CD4-positive, alpha-beta T cell treated with Interleukin-4 for 1 hour (primary cell): Measurements from ENCODE around the gene RRAGD.

Experiments
- DNase-seq, 2 donors: peaks; one replicate each; pipeline ENCODE4 v3.0.0-alpha.2; 2020 to 2022

The RRAGD gene, protein sequence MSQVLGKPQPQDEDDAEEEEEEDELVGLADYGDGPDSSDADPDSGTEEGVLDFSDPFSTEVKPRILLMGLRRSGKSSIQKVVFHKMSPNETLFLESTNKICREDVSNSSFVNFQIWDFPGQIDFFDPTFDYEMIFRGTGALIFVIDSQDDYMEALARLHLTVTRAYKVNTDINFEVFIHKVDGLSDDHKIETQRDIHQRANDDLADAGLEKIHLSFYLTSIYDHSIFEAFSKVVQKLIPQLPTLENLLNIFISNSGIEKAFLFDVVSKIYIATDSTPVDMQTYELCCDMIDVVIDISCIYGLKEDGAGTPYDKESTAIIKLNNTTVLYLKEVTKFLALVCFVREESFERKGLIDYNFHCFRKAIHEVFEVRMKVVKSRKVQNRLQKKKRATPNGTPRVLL

DNA sequence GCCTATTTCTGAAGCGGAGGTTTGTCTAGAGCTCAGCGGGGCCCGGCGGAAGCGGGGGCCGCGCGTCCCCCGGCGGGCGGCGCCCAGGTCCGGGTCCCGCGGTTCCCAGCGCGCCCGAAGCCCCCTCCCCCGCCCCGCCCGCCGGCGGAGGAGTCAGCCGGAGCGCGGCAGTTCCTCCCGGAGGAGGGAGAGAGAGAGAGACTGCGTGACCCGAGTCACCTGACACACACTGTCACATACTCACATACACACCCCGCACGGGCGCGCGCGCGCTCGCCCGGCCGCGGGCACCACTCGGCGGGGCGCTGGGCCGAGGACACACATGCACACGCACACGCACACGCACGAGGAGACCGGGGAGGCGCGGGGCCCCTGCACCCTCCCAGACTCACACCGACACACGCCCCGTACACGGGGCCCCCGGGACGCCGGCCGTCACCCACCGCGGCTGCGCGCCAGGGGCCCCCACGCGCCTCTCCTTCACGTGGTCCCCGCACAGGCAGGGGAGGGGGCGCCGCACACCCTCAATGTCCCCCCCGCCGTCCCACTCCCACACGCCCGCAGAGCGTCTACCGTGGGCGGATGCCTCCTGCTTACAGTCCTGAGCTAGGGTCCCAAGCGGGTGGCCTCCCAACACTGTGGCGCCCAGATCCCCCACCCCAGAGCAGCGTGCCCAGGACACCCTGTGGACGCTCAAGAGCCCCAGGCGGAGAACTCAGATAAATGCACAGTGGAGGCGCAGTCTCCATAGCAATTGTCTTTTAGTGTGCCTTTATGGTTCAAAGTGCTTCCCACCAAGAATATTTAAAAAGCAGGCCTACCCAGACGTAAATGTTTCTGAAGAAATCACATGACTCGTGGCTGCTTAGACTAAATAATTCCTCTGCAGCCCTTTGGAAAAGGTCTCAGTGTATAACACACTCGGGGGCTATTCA is at the start of gene RRAGD:
TSS of gene RRAGD (minus strand) at position 203 of the 935 bp plus-strand sequence. CDS start 280 bp downstream, outside the sequence.
- peak; percentile 69 to 76 for DNase-seq

DNA sequence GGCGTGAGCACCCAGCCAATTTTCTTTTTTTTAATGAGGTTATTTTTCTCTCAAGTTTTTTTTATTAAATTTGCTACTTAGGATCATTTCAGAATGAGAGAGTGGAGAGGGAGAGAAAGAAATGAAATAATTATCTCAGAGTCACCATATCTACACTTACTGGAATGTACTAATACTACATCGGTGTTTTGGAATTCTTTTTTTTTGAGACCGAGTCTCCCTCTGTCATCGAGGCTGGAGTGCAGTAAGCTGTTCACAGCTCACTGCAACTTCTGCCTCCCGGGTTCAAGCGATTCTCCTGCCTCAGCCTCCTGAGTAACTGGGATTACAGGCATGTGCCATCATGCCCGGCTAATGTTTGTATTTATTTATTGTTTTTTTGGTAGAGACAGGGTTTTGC is 48.6 kb upstream of the RRAGD start:
- DNase-seq: no peak

DNA sequence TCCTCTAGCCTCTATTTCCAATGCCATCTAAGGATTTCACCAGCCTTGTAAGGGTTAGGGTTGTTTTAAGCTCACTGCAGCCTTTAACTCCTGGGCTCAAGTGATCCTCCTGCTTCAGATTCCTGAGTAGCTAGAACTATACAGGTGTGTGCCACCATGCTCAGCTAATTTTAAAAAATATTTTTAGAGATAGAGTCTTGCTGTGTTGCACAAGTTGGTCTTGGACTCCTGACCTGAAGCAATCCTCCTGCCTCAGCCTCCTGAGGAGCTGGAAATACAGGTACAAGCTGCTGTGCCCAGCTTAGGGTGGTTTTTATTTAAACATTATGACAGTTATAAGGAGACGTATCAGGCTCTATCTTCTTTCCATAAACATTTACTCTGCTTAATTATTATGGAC is 47.4 kb upstream of the RRAGD start:
- no peak for DNase-seq

DNA sequence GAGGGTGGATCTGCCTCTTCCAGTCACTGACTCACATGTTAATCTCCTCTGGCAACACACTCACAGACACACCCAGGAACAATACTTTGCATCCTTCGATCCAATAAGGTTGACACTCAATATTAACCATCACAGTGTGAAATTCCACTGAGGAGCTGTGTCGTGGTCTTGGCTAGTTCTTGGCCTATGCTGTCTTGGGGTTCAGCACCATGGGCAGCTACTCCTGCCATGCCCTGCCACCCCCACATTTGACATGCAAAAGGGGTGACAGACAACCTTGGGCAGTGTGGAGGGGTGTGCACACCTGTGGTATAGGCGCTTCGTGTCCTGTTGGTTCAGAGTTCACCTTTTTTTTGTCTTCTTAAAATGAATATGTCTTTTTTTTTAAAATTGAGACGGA is 46.6 kb upstream of the RRAGD start:
- DNase-seq: no peak

DNA sequence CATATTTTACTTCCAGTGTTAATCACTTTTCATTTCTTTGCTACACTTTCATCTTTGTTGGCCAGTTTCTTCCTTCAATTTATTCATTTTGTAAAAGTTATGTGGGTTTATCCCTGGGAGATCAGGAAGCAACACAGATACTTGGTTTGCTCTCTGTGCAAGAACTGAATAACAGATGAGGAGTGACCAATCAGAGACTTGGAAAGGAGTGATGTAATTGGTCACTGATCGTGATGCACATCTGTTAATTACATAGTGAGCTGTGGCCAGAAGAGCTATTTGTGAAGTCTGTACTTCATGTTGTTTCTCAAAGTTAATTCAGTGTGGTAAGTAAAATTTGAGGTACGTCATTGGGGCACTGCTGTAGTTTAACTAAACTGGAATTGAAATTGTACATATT is 42.2 kb upstream of the RRAGD start:
- DNase-seq: no peak

DNA sequence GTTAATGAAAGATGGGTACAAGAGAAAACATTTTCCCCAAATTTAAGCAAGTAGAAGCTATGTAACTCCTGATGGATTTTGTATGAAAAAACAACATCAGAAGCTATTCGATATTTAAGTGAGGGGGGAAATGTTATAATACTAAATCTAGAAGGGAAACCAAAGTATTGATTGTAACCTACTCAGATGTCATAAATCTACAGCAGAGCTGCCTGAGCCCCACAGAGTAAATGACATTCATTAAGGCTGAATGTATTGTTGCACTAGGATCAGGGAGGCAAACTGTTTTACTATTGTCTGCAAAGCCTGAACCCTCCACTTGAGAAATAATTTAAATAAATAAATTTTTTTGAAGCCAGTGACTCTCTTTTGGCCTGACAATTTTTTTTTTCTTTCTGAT is 40.2 kb upstream of the RRAGD start:
- no peak for DNase-seq

DNA sequence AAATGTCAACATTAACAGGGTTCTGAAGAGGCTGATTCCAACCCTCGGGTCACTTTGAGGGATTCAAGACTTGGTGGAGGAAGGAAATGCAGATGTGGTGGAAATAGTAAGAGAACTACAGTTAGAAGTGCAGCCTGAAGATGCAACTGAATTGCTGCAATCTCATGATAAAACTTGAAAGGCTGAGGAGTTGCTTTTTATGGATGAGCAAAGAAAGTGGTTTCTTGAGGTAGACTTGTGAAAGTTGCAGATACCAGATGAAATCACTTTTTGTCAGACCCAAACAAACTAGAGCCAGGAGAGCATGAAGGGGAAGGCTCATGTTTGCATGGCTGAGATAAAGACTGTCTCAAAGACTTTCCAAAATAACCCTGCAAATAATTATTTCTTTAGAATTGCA is 37.1 kb upstream of the RRAGD start:
- no peak for DNase-seq

DNA sequence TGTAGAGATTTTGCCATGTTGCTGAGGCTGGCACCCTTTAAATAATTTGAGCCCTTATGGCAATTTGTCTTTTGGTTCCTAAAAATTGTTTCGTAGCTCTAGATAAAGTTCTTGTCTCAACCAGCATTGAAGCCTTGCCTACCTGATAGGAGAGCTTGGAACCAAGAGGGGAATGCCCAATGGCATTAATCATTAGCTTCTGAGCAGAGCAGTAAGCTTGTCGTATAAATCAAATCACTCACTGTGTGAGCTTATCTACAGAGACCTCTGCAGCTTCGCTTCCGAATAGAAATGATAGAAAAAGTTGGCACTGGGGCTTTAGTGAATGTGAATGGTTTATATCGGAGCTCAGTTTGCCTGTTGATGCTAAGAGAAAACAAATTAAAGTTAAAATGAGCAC is 31.6 kb upstream of the RRAGD start:
- DNase-seq: no peak

DNA sequence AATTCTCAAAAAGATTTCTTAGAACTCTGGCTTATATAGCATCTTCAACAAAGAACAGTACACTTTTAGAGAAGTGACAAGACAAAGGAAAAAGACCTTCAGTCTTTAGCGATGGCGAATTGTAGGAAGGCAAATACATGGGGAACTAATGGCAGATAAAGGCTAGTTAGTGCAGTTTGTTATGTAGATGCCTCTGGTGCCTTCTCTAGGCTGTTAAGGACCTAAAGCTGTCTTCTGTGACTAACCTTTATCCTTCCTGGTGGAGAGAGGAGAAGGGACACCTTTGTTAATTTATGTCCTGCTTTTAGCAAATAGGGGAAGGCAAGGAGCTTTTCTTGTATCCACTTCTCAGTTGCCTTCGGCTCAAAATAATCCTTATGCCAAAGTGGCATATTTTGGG is 28.1 kb upstream of the RRAGD start:
- no peak for DNase-seq

DNA sequence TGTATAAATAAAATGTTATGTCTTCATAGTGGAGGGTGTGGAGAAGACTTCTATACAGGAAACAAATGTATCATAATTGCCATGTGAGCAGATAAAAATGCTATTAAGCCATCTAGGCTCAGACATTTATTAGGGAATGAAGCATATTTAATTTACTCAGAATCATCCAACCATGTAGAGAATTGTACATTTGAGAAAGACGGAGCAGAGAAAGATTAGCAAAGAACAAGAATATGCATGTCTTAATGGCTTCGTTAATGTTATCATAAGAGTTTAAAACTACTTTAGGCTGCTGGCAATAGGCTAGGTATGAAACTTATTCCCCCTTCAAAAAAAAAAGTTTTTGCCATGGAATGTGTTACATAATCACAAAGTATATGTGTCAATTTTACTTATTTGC is 26.9 kb upstream of the RRAGD start:
- DNase-seq: no peak

DNA sequence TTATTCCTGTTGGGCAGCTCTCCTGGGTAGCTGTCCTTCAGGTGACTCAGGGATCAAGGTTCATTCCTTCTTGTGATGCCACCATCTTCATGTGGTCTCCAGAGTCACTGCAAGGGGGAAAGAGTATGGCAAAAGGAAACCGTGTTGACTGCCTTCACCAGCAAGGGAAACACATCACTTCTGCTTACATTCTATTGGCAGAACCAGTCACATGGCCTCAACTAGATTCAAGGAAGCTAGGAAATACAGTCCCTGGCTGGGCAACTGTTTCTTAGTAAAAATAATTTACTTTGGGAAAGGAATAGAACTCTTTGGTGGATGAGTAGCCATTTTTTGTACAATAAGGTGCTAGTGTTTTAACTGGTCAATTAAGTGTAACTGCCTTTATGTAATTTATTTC is 26.2 kb upstream of the RRAGD start:
- DNase-seq: no peak

DNA sequence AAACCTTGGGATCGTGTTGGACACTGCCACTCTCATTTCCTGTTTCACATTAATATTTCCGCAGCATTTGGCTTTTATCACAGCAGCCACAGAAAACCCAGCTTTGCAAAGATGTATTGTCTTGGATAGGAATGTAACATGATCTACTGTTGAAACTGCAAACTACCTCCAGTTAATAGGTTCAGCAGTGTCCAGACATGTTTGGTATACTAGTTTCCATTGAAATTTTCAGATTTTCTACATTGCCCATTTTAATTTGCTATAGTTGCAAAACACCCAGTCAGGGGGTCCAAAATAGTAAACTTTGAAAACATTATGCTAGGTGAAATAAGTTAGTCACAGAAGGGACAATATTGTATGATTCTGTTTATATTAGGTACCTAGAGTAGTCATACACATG is 24.2 kb upstream of the RRAGD start:
- no peak for DNase-seq

DNA sequence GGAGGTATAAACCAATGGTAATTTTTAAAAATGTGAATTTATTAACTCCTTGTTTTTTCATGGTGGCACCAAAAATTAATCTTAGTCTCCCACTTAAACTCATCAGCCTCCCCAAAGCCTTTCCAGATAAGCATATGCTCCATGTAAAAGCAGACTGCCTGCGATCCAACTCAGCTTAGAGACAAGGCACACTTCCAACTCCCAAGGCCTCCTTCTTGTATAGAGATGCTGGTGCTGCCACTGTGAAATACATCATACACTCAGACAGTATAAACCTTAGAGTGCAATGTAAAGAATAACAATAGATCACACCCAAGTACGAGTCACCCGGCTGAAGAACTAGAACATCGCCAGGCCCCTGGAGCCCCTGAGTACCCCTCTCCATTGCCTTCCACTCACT is 22.9 kb upstream of the RRAGD start:
- no peak for DNase-seq

DNA sequence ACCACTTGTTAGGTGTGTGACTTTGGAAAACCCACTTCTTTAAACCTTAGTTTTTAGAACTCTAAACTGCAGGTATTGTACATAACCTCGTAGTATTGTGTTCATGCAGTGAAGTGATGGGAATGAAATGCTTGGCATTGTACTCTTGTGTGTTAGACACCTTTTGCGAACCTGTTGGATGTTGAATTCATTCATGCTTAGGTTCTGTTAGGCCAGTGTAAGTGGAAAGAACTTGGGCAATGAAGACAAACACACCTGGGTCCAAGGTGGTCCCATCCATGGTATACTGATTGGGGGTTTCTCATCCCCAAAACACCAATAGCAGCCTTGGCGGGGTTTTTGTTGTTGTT is 22.1 kb upstream of the RRAGD start:
- DNase-seq: no peak

DNA sequence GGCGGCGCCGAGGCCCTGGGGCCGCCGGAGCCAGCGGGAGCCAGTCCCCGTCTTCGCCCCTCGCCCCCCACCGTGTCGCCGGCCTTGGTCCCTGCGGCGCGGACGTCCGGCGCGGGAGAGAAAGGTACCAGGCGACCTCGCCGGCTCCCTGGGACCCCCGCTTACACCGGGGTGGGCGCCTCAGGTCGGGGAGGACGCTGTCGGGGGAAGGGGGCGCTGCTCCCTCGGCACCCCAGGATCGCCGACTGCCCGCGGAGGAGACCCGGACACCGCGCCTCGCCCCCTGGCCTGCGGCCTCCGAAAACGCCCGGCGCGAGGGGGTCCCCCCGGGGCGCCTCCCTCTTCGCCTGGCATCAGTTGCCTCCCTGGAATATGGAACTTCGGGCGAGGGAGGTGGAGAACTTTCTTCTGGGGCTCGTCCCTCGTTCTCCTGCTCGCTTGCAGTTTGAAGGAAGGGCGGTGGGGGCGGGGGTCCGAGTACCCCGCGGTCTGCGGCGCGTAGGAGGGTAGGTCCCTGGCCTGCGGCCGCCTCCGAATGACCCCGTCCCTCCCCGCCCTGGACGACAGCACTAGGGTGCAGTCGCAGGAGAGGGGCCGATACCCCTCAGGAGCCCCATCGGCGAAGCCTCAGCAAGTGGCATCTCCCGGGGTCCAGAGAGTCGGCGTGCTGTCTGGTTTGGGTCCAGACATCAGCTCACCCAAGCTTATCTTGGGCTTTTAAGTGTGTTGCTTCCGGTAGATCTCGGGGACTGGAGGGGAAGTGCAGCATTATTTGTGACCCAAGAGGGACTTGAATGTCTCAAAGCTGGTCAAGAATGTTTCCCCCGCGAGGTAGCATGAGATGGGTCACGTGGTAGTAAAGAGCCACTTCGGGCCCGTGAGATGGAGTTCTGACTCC is 21.4 kb upstream of the RRAGD start:
- peak; percentile 38 to 40 for DNase-seq

DNA sequence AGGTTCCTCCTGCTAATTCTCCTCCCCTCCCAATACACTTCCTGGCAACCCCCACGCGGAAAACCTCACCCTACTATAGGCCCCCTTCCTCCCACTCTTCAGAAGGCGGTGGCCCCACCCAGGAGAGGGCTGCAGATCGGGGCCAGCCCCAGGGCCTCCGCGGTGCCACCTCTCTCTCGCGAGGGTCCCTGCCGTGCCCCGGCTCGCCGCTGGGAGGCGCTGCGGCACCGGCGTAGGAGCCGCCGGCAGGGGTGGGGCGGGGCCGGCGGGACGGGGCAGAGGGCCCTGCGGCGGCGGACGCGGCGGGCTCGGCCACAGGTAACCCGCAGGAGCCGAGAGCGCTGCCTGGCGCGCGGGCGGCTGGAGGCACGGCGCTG is 20.8 kb upstream of the RRAGD start, which contains the start of gene ANKRD6:
TSS of gene ANKRD6 (plus strand) at position 278 of the 377 bp plus-strand sequence. CDS start 133,825 bp downstream, outside the sequence.
- DNase-seq: peak; percentile 75 to 83

DNA sequence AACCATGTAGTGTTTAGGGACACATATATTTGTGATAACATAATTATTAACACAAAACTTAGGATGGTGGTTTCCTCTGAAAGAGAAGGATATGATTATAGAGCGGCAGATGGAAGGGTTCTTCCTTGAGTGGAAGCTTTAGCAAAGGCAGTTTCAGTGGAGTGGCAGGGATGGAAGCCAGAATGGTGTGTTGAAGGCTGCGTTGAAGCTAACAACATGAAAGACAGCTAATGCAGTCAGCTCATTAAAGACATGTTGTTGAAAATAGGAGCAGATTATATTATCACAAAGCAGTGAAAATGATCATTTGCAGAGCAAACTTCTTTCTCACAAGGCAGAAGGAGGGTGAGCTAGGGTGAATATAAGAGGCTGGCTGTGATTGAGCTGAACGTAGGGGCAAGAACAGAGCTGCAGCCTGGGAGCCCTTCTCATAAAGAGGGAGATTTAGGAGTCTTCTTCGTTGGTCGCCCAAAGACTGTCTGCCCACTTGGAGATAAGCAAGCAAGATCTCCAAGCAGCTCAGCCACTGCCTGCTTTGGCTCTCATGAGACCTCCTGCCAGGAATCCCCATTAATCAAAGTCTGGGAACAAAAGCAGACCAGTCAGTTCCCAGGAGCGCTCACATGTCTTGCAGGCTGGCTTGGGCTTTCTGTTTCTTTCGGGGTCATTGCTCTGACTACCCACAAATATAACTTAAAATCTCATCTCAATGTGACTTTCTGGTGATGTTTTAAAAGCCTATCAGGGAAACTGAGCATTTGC is 18.3 kb upstream of the RRAGD start:
- no peak for DNase-seq

DNA sequence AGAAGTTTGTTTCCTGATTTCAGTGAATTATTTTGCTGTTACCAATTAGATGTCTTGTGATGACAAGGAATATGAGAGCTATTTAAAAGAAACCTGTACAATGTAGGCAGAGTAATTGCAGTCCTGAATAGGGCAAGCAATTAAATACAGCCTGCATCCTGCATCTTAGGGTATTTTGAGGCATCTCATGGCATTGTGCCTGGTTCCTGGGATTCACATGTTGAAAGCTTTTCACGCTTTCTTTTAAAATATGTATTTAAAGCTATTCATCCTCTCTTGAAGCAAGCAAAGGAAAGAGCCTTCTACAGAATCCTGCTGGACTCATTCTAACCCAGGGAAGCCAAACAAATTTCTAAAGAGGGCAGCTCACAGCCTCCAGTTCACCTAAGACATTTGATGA is 4.7 kb upstream of the RRAGD start:
- DNase-seq: no peak

DNA sequence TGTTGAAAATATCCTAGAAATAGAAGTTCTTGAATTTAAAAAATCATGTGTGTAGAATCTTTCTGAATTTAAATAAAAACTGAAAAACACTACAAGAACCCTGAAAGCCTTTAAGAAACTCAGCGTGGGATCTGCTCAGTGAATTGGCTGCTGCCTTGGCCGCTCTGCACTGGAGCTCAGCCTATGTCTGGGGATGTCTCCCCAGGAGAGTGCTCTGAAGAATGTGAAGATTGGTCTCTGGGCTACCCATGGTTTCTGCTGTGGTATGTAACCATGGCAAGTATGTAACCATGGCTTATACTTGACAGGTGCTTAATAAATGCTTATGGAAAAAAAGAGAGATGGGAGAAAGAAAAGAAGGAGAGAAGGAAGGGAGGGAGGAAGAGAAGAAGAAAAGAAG is 3.1 kb upstream of the RRAGD start:
- DNase-seq: no peak

DNA sequence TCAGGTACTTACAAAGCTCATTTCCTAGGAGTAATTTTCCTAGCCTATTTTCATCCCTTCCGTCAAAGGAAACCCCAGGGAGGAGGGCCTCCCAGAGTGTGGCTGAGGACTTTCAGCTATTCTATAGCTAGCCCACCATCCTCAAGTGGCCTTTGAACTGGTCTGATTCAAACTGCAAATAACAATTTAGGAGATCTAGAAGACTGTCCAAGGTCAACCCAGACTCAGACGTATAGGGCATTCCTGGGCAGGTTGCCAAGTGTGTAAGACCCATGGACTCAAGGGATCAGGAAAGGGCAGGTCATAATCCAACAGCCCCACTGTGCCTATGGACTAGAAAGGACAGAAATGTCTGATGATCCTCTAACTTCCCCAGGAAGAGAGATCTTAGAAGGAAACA is 2.1 kb upstream of the RRAGD start:
- DNase-seq: no peak

DNA sequence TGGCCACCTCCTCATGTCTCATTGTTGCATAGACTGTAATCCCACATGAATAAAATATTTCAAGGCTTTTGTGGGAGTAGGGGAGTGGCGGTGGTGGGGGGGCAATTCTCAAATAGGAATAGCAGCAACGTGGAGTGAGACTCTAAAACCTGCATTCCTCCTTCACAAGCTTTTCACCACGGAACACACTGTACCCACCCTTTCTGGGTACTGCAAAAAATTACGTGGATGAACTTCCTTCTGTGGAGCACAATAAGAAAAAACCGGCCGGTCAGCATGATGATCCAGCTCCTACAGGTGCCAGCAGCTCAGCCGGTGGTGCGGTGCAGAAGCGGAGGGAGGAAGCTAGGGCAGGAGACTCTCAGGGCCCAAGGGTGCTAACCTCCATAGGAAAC is 930 bp upstream of the RRAGD start:
- no peak for DNase-seq
